Activated effector memory CD4-positive, alpha-beta T cell treated with anti-CD3 and anti-CD28 coated beads, Interleukin-2, amount 50 U/mL, for 16 hours (primary cell): ENCODE results near the gene TAF4.
A peak's percentile ranks its signal among the peaks of the same experiment; 100 is the strongest.
"Not testable (repeated sequence)": the region's sequence is repeated elsewhere in the genome, so short reads cannot be mapped to it uniquely, and the experiment has no call there.

ENCODE experiments used
- DNase-seq: peaks from one replicate; pipeline ENCODE4 v3.0.0-alpha.2; 2020

TAF4 gene

GRCh38 chr20:62001178-62001715 lies 64.4 kb downstream of the TAF4 start:
- no peak for DNase-seq

GRCh38 chr20:61998343-61999121 lies 67.1 kb downstream of the TAF4 start:
- DNase-seq = no peak

GRCh38 chr20:61997891-61998290 lies 67.8 kb downstream of the TAF4 start:
- DNase-seq = no peak

- no peak for DNase-seq
Measured at GRCh38 chr20:61997372-61997771, 68.3 kb downstream of the TAF4 start.

GRCh38 chr20:61994546-61994945 lies 71.1 kb downstream of the TAF4 start:
- DNase-seq = no peak

GRCh38 chr20:61993058-61993457 lies 72.6 kb downstream of the TAF4 start:
- DNase-seq = no peak

- no peak for DNase-seq
Measured at GRCh38 chr20:61991476-61991875, 74.2 kb downstream of the TAF4 start.

- no peak for DNase-seq
Measured at GRCh38 chr20:61990484-61990883, 75.2 kb downstream of the TAF4 start.

GRCh38 chr20:61989741-61990140 lies 75.9 kb downstream of the TAF4 start:
- DNase-seq = no peak

- no peak for DNase-seq
Measured at GRCh38 chr20:61988665-61989064, 77.0 kb downstream of the TAF4 start.

- DNase-seq = no peak
Measured at GRCh38 chr20:61986762-61987321, 78.8 kb downstream of the TAF4 start.

GRCh38 chr20:61985096-61985495 lies 80.6 kb downstream of the TAF4 start:
- DNase-seq = no peak

- DNase-seq = not testable (repeated sequence)
Measured at GRCh38 chr20:61984431-61984830, 81.2 kb downstream of the TAF4 start.

- DNase-seq = no peak
Measured at GRCh38 chr20:61983965-61984364, 81.7 kb downstream of the TAF4 start.

GRCh38 chr20:61982951-61983315 lies 82.7 kb downstream of the TAF4 start:
- DNase-seq = no peak

GRCh38 chr20:61982191-61982950 lies 83.3 kb downstream of the TAF4 start:
- no peak for DNase-seq

- not testable (repeated sequence) for DNase-seq
Measured at GRCh38 chr20:61981691-61982090, 84.0 kb downstream of the TAF4 start.

GRCh38 chr20:61980647-61981583 lies 84.8 kb downstream of the TAF4 start:
- DNase-seq = no peak

GRCh38 chr20:61979701-61980635 lies 85.7 kb downstream of the TAF4 start:
- DNase-seq = peak; percentile 57

GRCh38 chr20:61979090-61979489 lies 86.6 kb downstream of the TAF4 start:
- DNase-seq = peak; percentile 44

- DNase-seq = peak; percentile 63
Measured at GRCh38 chr20:61978491-61978890, 87.2 kb downstream of the TAF4 start.
